GM12891 (cell line): ENCODE data around the gene APOB.

Experiments used
- POLR2A ChIP-seq: IDR thresholded peaks from 2 replicates; pipeline ENCODE4 v1.6.1; 2011; ENCODE audit warnings: low read depth, low read length, control low read depth
- POLR2AphosphoS5 ChIP-seq: IDR thresholded peaks from 2 replicates; pipeline ENCODE4 v1.6.1; 2011; ENCODE audit warnings: low read depth, low read length, control low read depth
- POU2F2 ChIP-seq: IDR thresholded peaks from 2 replicates; pipeline ENCODE4 v1.6.1; 2011; ENCODE audit warnings: low read depth, mild to moderate bottlenecking, control low read depth, low read length, moderate library complexity
- SPI1 ChIP-seq: IDR thresholded peaks from 2 replicates; pipeline ENCODE4 v1.6.1; 2011; ENCODE audit warnings: low read depth, low read length, control low read depth

DNA sequence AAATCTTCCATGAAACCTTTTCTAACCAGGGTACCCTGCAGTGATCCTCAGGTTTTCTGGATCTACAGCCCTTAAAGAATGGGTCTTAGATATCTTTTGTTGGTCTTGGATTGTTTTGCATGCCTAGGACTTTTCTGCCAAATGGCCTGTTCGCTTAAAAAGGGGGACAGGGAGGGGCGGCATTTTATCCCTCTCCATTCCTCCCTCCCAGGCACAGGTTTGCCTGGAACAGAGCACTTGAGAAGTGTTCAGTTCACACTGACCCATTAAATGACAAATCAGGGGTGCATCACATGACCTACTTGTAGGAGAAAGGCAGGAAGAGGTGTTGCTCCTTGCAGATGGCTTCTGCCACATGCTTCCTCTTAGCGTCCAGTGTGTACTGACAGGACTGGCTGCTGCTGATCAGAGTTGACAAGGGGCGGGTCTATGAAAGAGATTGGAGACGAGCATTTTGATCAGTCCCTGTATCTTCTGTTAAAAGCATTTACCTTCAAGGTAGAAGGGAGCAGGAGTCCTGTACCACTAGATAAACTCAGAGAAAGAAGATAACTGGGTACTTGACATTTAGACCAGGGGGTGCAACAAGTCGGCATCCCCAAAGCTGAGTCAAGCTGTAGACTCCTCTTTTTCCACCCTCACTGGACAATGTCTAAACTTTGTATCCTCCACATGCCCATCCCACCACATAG is 8.4 kb downstream of the APOB start:
- TF ChIP-seq POLR2A (no peak), POLR2AphosphoS5 (no peak), POU2F2 (no peak), SPI1 (no peak)
